GM18508 (cell line): ENCODE results near the gene PATJ.

Source experiments
- ATAC-seq: cut with Tn5 transposase; IDR thresholded peaks from one replicate; pipeline ENCODE4 v1.9.1; 2021; ENCODE audit warnings: moderate number of reproducible peaks; ENCODE audit not compliant: insufficient read depth, unreplicated experiment

PATJ gene

DNA sequence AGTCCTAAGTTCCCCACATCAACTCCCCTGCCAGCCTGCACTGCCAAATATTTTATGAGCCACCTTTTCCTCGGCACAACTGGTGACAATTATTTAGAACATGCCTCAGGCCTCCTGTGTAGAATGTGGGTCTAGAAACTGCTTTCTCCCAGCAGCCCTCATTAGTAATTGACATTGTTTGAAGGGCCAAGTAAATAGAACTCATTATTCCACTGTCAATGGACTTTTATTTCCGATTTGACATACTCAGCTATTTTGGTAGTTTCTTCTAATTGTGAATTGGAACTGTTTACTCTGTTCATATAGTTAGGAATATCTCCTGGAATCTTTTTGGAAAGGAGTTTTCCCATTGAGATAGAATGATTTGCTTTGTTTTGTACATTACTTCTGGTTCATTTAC lies 283.6 kb downstream of the PATJ start:
- ATAC-seq: no peak

DNA sequence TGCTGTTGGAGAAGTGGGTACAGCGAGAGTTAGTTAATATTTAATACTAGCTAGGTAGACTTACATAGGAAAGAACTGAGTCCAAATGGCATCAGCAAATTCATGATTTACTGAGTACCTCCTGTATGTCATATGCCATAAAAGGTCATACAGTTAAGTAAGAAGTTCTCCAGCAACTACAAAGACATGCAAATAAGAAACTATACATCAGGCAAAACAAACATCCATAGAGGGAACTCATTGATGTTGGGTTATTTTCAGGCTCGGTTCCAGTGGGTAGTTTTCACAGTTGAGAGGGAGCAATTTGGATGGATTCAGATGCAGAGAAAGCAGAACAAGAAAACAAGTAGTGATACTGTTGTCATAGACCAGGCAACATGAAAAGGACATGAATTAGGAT lies 287.4 kb downstream of the PATJ start:
- no peak for ATAC-seq

DNA sequence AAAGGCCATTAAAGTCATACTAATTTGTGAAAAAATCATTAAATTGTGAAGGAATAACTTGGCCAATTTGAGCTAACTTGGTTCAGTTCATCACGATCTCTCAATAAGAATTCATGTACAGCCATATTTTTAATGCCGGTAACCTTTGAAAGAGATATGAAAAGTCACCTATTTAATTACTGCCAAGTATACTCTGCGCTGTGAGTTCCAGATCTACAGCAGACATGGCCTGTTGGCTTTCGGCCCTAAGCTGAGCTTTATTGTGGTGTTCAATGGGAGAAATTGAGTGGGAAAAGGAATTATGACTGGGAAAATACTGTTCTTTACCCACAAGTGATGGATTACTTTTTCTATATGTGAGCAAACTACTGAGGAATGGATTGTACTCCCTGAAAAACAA lies 292.5 kb downstream of the PATJ start:
- no peak for ATAC-seq

DNA sequence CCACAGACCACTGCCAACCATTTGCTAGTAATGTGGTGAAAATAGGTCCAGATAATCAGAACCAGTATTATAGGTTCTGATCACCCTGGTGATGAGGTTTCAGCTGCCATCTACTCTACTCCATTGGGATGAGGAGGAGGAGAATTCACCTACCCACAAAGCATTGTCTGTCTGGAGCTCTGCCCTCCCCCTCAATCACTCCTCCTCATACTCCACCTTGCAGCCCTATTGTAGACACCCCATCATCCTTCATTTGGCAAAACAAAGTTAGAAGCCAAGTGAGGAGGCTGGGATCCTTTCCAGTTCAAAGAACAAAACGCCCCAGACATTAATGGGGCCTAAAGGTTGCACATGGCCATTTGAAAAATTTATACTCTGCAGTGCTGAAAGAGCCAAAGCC lies 295.0 kb downstream of the PATJ start:
- ATAC-seq: no peak

DNA sequence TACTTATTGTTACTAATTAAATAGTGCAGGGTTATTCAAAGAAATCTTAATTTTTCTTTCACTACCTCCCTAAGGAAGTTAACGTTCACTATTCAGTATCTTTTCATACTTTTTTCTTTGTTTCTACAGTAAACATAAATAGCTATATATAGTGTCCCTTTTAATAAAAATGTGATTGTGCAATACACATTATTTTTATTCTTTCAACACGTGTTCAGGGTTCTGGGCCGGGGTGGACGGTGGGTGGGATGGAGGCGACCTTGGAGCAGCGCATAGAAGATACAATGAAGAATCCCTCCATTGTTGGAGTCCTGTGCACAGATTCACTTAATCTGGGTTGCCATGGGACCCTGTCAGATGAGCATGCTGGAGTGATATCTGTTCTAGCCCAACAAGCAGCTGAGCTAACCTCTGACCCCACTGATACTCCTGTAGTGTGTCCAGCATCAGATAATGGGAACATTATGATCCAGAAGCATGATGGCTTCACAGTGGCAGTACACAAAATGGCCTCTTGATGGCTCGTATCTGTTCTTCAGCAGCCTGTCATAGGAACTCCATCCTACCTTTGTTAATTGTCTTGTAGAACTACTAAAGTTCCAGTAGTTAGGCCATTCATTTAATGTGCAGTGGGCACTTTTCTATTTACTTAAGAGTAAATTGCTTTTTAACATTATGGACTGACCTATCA lies 296.5 kb downstream of the PATJ start:
- no peak for ATAC-seq

DNA sequence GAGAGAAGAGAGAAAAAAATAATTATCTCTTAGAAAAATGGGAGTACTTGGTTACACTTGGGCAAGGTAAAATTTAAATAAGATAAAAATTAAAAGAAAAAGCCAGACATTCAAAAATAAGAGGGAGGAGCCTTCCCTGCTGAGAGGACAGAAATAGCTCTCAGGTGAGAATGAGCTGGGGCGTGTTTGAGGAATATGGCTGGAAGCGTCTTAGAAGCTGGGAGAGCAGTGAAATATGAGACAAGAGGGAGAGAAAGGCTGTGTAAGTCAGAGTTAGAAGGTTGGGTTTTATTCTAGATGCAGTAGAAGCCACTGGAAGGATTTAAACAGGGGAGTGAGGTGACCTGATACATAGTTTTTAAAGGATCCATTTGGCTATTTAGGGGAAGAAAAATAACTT lies 298.2 kb downstream of the PATJ start:
- no peak for ATAC-seq

DNA sequence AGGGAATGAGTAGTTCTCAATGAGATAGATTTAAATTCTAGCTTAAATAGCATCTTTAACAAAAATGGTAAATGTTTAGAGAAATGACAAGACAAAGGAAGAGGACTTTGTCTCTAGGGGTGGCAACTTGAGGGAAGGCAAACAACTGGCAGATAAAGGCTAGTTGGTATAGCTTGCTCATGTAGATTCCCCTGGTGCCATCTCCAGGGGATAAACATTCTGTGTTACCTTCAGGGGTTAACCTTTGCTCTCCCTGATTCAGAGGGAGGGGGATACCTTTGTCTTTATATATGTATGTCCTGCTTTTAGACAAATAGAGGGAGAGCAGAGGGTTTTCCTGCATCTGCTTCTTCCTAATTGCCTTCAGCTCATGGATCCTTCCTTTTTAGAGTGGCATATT lies 298.7 kb downstream of the PATJ start:
- ATAC-seq: no peak

DNA sequence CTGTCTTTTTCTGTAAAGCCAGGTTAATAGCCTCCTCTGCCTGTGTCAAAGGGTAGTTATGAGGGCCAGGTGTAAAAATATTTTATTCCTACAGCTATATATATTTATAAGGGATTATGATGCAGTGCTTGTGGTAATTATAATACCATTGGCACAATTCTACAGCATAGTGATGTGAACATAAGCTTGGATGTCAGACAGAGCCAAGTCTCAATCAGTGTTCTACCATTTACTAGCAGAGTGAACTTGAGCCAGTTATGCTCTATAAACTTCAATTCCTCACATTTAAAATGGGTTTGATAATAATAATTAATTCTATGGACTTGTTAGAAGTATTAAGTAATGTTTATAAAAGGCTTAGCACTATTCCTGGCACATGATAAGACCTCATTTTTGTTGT lies 300.9 kb downstream of the PATJ start:
- no peak for ATAC-seq

DNA sequence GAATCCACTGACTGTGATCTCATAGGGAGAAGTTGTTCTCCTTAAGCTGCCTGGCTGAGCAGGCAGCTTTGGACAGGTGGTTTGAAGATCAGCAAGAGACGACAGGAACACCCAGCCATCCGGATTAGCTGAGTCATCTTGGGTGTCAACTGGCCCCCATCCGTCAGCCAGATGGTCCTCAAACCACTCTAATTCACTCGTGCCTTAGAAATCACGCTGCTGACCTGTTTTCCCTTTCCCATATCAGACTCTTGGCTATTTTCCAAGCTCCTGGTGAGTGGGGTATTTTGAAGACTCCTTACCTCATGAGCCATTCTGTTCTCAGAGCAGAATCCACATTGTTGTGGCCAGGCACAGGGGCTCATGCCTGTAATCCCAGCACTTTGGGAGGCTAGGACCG lies 303.3 kb downstream of the PATJ start:
- ATAC-seq: no peak

DNA sequence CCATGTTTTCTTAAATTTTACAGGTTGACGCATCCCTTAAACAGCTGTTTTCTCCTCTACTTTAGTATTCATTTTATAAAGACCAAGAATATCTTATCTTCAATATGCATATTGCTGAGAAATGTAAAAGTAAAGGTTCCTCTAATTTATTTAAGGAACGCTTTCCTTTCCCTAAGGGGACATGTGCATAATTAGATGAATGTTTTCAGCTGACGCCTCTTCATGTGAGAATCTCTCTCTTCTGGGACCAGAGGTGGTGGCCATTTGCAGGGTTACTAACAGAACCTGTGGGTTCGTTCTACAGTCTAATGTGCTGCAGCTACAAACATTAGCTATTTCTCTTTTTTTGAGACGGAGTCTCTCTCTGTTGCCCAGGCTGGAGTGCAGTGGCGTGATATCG lies 304.6 kb downstream of the PATJ start:
- ATAC-seq: no peak

DNA sequence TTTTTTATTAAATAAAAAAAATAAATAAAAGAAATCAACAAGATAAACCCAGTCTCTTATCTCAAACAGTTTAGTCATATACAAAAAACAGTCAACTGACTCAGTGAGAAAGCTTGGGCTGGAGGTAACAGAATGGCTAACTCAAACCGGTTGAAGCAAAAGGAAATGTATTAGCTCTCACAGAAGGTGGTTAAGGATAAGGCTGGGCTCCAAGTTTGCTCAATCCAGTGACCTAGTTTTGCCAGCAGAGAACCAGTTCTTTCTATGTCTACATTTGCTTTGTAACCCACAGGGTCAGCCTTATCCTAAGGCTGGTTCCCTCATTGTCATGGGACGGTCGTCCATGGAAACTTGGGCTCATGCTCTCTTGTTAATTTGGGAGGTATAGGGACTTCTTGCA lies 307.9 kb downstream of the PATJ start:
- no peak for ATAC-seq

DNA sequence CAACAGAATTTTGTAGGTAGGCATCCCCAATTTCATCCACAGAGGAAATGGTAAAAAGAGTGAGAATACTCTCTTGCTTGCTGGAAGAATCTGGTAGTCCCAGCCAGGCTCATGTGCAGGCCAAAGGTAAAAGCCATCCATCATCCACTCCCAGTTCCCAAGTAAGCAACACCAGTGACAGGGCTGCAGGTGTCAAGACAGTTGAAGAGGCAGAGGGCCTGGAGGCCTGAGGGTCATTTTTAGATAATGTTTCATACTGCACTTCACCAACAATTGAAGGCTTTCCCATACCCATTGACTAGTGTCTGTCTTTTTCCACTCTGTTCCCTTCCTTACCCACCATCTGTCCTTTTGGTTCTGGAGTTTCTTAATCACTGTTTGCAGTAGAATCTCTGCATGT lies 310.7 kb downstream of the PATJ start:
- no peak for ATAC-seq

DNA sequence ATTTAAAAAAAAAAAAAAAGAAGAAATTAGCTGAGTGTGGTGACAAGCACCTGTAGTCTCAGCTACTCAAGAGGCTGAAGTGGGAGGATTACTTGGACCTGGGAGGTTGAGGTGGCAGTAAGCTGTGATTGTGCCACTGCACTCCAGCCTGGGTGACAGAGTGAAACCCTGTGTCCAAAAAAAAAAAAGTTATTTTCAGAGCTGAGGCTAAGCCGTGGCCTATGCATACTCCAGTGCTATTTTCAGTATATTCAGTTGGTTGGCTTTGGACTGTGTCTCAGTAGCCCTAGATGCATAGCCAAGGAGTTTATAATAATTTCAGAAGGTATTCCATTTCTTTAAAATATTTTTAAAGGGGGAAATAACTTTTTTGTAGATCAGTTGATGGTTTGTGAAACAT lies 311.9 kb downstream of the PATJ start:
- ATAC-seq: no peak

DNA sequence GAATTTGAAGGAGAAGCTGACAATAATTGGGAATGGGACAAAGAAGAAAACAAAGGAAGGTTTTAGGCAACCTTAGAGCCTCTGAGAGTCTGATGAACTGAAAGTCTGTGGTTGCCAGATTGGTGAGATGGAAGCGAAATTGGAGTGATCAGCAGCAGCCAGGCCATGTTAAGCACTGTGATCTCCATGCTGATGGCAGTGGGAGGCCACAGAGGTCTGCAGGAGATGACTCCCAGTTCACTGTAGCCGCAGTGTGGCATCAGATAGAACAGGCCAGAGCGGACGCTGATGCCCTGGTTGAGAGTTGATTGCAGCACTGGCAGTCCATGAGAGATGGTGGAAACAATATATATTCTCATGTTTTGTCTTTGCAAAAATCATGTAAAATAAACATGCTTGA lies 314.9 kb downstream of the PATJ start:
- no peak for ATAC-seq

DNA sequence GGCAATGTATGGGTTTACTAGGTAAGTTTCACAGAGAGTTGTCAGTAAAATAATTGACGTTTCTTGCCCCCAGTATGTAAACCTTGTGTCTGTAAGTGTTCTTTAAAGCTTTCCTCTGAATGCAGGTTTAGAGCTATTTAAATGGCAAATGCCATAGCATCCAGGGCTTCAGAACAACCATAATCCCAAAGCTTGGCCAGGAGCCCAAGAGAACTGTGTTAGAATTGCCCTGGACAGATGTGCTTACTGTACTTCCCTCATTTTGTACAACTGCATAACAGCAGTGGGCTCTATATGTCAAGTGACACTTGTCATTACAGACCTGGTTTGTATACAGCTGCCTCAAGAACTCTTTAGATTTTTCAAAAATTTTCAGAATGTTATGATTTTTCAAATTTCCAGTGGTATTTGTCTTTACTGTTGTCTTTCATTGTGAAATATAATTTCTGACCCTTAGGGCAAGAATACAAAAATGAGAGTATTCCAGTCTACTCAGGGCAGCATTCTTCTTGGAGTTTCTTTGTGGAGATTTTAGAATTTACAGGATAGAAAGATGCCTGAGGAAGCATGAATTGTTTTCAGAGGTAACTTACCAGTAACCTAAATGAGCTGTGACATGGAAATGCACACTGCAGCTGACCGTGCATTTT lies 315.5 kb downstream of the PATJ start:
- no peak for ATAC-seq

DNA sequence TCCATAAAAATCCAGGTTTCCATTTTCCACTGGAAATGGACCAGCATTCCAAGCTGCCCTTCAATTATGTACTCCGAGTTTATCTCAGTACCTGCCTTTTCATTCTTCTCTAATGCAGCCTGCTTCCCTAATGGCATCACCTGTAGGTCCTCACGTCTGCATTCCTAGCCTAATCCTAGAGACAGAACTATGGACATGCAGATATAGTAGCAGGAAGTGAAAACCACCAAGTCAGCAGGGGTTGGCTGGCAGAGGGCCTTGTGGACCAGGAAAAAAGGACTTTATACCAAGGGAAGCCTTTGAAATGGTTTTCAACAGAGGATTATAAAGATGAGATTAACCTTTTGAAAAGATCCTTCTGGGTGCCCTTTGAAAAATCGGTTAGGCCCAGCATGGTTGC lies 316.7 kb downstream of the PATJ start:
- ATAC-seq: no peak

DNA sequence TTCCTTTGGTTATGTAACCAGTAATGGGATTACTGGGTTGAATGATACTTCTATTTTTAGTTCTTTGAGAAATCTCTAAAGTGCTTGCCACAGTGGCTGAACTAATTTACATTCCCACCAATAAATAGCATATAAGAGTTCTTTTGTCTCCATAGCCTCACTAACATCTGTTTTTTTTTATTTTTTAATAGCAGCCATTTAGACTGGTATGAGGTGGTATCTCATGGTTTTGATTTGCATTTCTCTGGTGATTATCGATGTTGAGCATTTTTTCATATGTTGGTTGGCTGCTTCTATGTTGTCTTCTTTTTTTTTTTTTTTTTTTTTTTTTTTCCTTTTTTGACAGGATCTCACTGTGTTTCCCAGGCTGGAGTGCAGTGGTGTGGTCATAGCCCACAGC lies 319.8 kb downstream of the PATJ start:
- no peak for ATAC-seq

DNA sequence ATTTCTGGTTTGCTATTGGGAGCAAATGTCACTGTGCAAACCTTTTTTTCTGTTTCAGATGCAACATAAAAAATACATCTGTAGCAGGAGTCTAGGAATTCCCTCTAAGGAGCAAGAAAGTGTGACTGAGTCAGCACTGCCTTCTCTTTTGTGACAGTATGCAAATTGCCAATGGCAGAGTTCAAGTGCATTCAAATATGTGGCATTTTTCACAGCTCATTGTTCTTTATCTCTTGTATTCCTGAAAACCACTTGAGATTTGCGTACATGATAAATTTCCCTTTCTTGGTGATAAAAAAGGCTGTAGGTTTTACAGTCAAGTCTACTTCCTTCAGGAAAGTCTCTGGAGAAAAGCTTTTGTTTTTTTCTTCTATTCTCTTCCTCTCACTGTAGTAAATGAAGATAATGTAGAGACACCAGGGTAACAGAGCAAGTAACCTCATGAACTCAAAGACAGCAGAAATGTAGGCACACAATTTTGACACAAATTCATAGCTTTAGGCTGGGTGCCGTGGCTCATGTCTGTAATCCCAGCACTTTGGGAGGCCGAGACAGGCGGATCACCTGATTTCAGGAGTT lies 322.6 kb downstream of the PATJ start:
- ATAC-seq: no peak

DNA sequence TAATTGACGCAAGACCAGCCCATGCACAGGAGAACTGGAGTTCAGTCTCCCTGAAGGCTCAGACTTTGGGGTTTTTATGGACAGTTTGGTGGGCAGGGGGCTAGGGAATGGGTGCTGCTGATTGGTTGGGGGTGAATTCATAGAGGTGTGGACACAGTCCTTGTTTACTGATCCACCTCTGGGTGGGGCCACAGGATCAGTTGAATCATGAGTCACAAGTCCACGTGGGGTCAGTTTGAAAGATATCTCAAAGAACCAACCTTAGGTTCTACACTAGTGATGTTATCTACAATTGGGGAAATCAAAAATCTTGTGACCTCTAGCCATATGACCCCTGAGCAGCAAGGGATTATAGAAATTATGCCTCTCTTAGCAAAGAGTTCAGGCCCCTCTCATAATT lies 324.4 kb downstream of the PATJ start:
- ATAC-seq: no peak

DNA sequence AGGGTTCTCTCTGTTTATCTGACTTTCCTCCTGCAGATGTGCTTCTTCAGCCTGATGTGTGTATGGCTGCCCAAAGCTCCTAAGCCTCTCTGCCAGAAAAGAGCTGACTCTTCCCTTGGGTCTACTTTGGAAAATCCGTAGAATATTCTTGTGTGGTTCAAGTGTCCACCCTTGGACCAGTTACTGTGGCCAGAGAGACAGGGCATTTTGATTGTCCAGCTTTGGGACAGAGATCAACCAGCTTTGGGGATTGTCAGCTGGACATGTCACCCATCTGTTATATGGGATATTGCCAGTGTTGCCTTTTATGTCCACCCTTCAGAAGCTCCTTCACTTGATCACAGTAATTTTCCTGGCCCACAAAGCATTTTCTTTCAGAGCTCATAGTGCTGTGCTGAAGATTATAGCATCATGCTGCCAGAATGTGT lies 326.1 kb downstream of the PATJ start:
- no peak for ATAC-seq

DNA sequence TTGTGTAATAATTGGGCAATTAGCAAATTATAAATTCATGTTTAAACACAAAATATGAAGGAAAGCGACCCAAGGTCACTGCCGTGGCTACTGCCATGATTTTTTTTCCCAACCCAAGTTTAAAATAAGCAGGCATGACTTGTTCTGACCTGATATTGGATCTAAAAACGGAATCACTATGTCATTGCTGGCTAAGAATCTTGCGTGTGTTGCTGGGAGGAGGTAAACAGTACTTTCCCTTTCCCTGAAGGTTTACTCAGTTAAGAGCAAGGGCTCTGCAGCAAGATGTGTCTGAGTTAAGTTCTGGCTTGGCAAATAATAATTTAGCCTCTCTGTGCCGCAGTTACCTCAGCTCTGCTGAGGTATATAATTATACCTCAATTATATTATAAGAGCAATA lies 326.7 kb downstream of the PATJ start:
- ATAC-seq: no peak

DNA sequence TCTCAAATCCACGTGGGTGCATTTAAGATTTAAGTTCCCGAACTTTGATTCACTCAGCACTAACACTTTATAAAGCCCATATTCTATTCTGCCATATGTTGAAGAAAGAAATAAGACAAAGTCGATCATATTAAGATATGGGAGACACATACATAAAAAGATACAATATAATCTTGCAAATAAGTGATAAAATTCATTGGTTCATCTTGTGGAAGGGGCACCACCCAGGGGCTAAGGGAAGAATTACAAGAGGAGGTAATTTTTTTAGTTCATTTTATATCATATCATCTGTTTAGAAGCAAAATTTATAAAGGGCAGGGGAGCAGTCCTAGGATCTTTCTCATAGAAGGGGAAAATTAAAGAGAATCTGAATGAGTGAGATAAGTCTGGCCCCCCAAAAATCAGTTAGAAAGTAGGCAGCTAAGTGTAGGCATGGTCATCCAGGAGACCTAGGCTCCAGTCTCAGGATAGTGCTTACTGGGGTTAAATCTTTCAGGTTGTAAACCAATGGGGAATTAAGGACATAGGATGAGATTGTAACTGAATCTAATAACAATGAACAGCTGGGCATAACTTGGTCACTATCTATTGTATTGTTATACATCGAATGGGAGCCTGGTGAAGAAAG lies 328.2 kb downstream of the PATJ start:
- no peak for ATAC-seq
